Neural cell (in vitro differentiated cells): ENCODE data around the gene SH3RF2. TPM values are rescaled to one million over a fixed set of nuclear protein-coding genes. Genes with fewer than 3 reads are reported as not detected.
"Not testable (repeated sequence)": the region's sequence is repeated elsewhere in the genome, so short reads cannot be mapped to it uniquely, and the experiment has no call there.

Experiments used
- H2AFZ ChIP-seq: fragments of 200-600, 300-800 bp; sonication (generic), shearing (Covaris generic); 2 replicates; pipeline ENCODE4 v1.6.0; 2014; ENCODE audit warnings: low read depth, mild to moderate bottlenecking, antibody characterized with exemption, low read length, moderate library complexity
- H3F3A ChIP-seq: fragments of 200-600 bp; shearing (Covaris generic); 2 replicates; pipeline ENCODE4 v1.6.1; 2016; ENCODE audit warnings: mild to moderate bottlenecking, moderate library complexity, mixed read lengths, antibody characterized with exemption, low read length; ENCODE audit not compliant: insufficient read depth, poor library complexity, severe bottlenecking
- H3K27ac ChIP-seq: fragments of 200-600, 300-800 bp; sonication (generic), shearing (Covaris generic); 2 replicates; pipeline ENCODE4 v1.5.1; 2014; ENCODE audit warnings: mild to moderate bottlenecking, low read length, moderate library complexity
- H3K27me3 ChIP-seq: fragments of 300-800, 200-600 bp; sonication (generic), shearing (Covaris generic); 2 replicates; pipeline ENCODE4 v1.6.0; 2014; ENCODE audit warnings: mild to moderate bottlenecking, low read depth, low read length, moderate library complexity; ENCODE audit not compliant: insufficient read depth
- H3K36me3 ChIP-seq: fragments of 300-800, 200-600 bp; sonication (generic), shearing (Covaris generic); 2 replicates; pipeline ENCODE4 v1.5.1; 2014; ENCODE audit warnings: mild to moderate bottlenecking, antibody characterized with exemption, low read length, moderate library complexity; ENCODE audit not compliant: insufficient read depth
- H3K4me2 ChIP-seq: fragments of 300-800, 200-600 bp; sonication (generic), shearing (Covaris generic); 2 replicates; pipeline ENCODE4 v1.6.0; 2014; ENCODE audit warnings: mild to moderate bottlenecking, low read length
- H3K4me3 ChIP-seq: fragments of 300-800, 200-600 bp; sonication (generic), shearing (Covaris generic); 2 replicates; pipeline ENCODE4 v1.5.1; 2014; ENCODE audit warnings: mild to moderate bottlenecking, low read length, moderate library complexity
- H3K79me2 ChIP-seq: fragments of 200-600 bp; shearing (Covaris generic); replicated peaks from 2 replicates; pipeline ENCODE4 v1.6.0; 2014; ENCODE audit warnings: mild to moderate bottlenecking, low read length, moderate library complexity; ENCODE audit not compliant: insufficient read depth
- H3K9ac ChIP-seq: fragments of 300-800, 200-600 bp; sonication (generic), shearing (Covaris generic); 2 replicates; pipeline ENCODE4 v1.6.1; 2016; ENCODE audit warnings: mild to moderate bottlenecking, low read length, mixed read lengths
- H3K9me2 ChIP-seq: fragments of 200-600 bp; shearing (Covaris generic); 2 replicates; pipeline ENCODE4 v1.6.1; 2016; ENCODE audit warnings: mild to moderate bottlenecking, low read length, mixed read lengths; ENCODE audit not compliant: insufficient read depth
- H3K9me3 ChIP-seq: fragments of 200-600, 300-800 bp; sonication (generic), shearing (Covaris generic); 2 replicates; pipeline ENCODE4 v1.6.1; 2016; ENCODE audit warnings: mild to moderate bottlenecking, mixed run types, low read length, moderate library complexity, mixed read lengths
- H4K20me1 ChIP-seq: fragments of 200-600 bp; shearing (Covaris generic); 2 replicates; pipeline ENCODE4 v1.6.1; 2016; ENCODE audit warnings: mild to moderate bottlenecking, mixed run types; ENCODE audit not compliant: insufficient read depth
- EP300 ChIP-seq: fragments of 450-650 bp; conservative IDR thresholded peaks from 2 replicates; pipeline ENCODE4 v1.6.1; 2014; ENCODE audit warnings: antibody characterized with exemption, mild to moderate bottlenecking, moderate library complexity; ENCODE audit not compliant: poor library complexity, severe bottlenecking
- EZH2 ChIP-seq: fragments of 200-600, 300-800 bp; shearing (Covaris generic), sonication (generic); IDR thresholded peaks from 2 replicates; pipeline ENCODE4 v1.6.1; 2014; ENCODE audit warnings: antibody characterized with exemption, low read length, borderline replicate concordance, mild to moderate bottlenecking; ENCODE audit not compliant: insufficient read depth, poor library complexity, severe bottlenecking
- MXI1 ChIP-seq: fragments of 450-650 bp; conservative IDR thresholded peaks from 2 replicates; pipeline ENCODE4 v1.6.1; 2014; ENCODE audit warnings: antibody characterized with exemption, mild to moderate bottlenecking; ENCODE audit not compliant: poor library complexity, severe bottlenecking
- POLR2AphosphoS5 ChIP-seq: IDR thresholded peaks from 2 replicates; pipeline ENCODE4 v1.6.1; 2012
- RAD21 ChIP-seq: fragments of 450-650 bp; conservative IDR thresholded peaks from 2 replicates; pipeline ENCODE4 v1.6.1; 2014; ENCODE audit warnings: antibody characterized with exemption, mild to moderate bottlenecking, moderate library complexity
- REST ChIP-seq: IDR thresholded peaks from 2 replicates; pipeline ENCODE4 v1.6.1; 2012; ENCODE audit warnings: borderline replicate concordance
- SMC3 ChIP-seq: fragments of 450-650 bp; conservative IDR thresholded peaks from 2 replicates; pipeline ENCODE4 v1.6.1; 2014; ENCODE audit warnings: antibody characterized with exemption, mild to moderate bottlenecking, moderate library complexity; ENCODE audit not compliant: poor library complexity
- TAF1 ChIP-seq: IDR thresholded peaks from 2 replicates; pipeline ENCODE4 v1.6.1; 2012; ENCODE audit warnings: low read depth
- polyA plus RNA-seq: library from polyadenylated mRNA; depleted of rRNA; stranded (reverse); fragments of >200 nt; gene quantifications from 2 replicates; pipeline ENCODE4 v1.2.3, GENCODE V29; 2014
- TF ChIP-seq, protein P1 (sequence below): fragments of 450-650 bp; IDR thresholded peaks from 2 replicates; pipeline ENCODE4 v1.5.1; 2014; ENCODE audit warnings: antibody characterized with exemption, mild to moderate bottlenecking, moderate library complexity; ENCODE audit not compliant: poor library complexity, severe bottlenecking

Gene SH3RF2
- polyA plus RNA-seq, 1 donor from 2014 or later: not detected

DNA sequence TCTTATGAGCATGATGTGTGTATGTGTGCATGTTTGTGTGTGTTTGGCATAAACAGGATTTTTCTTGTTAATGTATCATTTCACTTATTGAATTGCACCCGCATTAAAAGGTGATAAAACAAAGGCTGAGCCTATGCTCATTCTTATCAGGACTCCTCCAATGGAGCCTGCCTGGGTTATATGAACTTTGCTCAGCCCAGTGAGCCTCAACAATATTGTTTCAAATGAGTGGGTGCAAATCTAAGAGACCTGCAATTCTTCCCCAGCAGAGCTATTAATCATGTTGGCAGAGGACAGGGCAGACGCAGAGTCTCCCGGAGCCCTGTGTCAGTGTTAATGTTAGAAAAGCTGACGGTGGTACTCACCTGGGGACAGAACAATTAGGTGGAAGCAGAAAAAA is 71.6 kb downstream of the SH3RF2 start:
- no peaks in the 10 kb centered on the region for H4K20me1 ChIP-seq
- H3K9ac ChIP-seq: no peak overlapping the region
- no peaks in the 10 kb centered on the region for H3K79me2 ChIP-seq
- no peak overlapping the region for H3K4me2 ChIP-seq
- H3F3A ChIP-seq: no peaks in the 10 kb centered on the region
- H3K4me3 ChIP-seq: no peak overlapping the region
- H3K27ac ChIP-seq: no peak overlapping the region
- no peaks in the 10 kb centered on the region for H3K9me2 ChIP-seq
- no peak overlapping the region for H2AFZ ChIP-seq
- H3K9me3 ChIP-seq: peaks cover 5% of the 10 kb centered on the region
- H3K27me3 ChIP-seq: no peaks in the 10 kb centered on the region
- no peaks in the 10 kb centered on the region for H3K36me3 ChIP-seq
- TF ChIP-seq REST: no peak
- no peak for TF ChIP-seq POLR2AphosphoS5
- TF ChIP-seq RAD21: no peak
- no peak for TF ChIP-seq EZH2
- TF ChIP-seq, protein P1, sequence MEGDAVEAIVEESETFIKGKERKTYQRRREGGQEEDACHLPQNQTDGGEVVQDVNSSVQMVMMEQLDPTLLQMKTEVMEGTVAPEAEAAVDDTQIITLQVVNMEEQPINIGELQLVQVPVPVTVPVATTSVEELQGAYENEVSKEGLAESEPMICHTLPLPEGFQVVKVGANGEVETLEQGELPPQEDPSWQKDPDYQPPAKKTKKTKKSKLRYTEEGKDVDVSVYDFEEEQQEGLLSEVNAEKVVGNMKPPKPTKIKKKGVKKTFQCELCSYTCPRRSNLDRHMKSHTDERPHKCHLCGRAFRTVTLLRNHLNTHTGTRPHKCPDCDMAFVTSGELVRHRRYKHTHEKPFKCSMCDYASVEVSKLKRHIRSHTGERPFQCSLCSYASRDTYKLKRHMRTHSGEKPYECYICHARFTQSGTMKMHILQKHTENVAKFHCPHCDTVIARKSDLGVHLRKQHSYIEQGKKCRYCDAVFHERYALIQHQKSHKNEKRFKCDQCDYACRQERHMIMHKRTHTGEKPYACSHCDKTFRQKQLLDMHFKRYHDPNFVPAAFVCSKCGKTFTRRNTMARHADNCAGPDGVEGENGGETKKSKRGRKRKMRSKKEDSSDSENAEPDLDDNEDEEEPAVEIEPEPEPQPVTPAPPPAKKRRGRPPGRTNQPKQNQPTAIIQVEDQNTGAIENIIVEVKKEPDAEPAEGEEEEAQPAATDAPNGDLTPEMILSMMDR: no peak
- TF ChIP-seq MXI1: no peak
- TF ChIP-seq SMC3: no peak
- no peak for TF ChIP-seq TAF1
- no peak for TF ChIP-seq EP300

DNA sequence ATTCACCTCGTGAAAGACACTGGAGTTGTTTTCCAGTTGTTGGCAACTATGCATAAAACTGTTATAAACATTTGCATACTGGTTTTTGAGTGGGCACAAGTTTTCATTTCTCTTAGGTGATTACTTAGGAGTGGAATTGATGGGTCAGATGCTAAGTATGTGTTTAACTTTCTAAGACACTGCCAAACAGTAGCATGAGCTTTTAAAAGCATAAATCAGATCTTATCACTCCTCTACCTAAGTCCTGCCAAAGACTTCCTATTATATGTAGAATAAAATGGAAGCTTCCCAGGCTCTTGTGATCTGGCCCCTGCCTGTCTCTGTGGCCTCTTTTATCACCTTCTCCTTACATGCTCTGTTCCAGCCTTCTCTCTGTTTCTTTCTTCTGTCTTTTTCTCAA is 72.6 kb downstream of the SH3RF2 start:
- no peak overlapping the region for H3K27ac ChIP-seq
- no peaks in the 10 kb centered on the region for H3K79me2 ChIP-seq
- H3K9ac ChIP-seq: no peak overlapping the region
- H3K4me3 ChIP-seq: no peak overlapping the region
- peaks cover 5% of the 10 kb centered on the region for H3K9me3 ChIP-seq
- no peaks in the 10 kb centered on the region for H3K36me3 ChIP-seq
- no peaks in the 10 kb centered on the region for H3K9me2 ChIP-seq
- H3K4me2 ChIP-seq: no peak overlapping the region
- H4K20me1 ChIP-seq: no peaks in the 10 kb centered on the region
- TF ChIP-seq REST (no peak), TAF1 (no peak), MXI1 (no peak), POLR2AphosphoS5 (no peak), SMC3 (no peak), EP300 (no peak), RAD21 (no peak), EZH2 (no peak)
- TF ChIP-seq, protein P1: no peak
- H3K27me3 ChIP-seq: no peaks in the 10 kb centered on the region
- no peak overlapping the region for H2AFZ ChIP-seq
- no peaks in the 10 kb centered on the region for H3F3A ChIP-seq

- not testable (repeated sequence) for H3F3A ChIP-seq, H3K27me3 ChIP-seq, H3K36me3 ChIP-seq, H2AFZ ChIP-seq, H3K9me2 ChIP-seq, H4K20me1 ChIP-seq, H3K4me3 ChIP-seq, H3K9me3 ChIP-seq, H3K9ac ChIP-seq, H3K79me2 ChIP-seq, H3K27ac ChIP-seq, H3K4me2 ChIP-seq
These were observed 74.1 kb downstream of the SH3RF2 start for GRCh38 chr5:146010447-146010846.
